HepG2 (cell line): ENCODE data around the gene LIMA1. TPM values are rescaled to one million over a fixed set of nuclear protein-coding genes. Genes with fewer than 3 reads are reported as not detected.

Experiments used
- ATAC-seq: fragments of 200-7000 bp; cut with Tn5 transposase; 3 replicates; pipeline ENCODE4 v1.9.1; 2020; ENCODE audit warnings: mild to moderate bottlenecking, moderate library complexity
- BruUV-seq: library from RNA; stranded (reverse); fragments of 400-500 nt; replicated peaks from 2 replicates; lab custom pipeline; 2021; lab: Mats Ljungman, UMichigan
- CTCF ChIA-PET: fragments of 300-600 bp; formaldehyde crosslinking; extraction: SDS; loops from one replicate; lab custom pipeline; 2021; ENCODE audit warnings: low total read pairs, inconsistent platforms, low intra/inter-chr PET ratio; lab: Yijun Ruan, JAX
- POLR2A ChIA-PET: fragments of 350-600 bp; sonication (Branson Sonifier 250); formaldehyde crosslinking; loops from one replicate; lab custom pipeline; 2020; ENCODE audit warnings: antibody characterized with exemption, inconsistent platforms; lab: Yijun Ruan, JAX
- DNase-seq: peaks from one replicate; pipeline ENCODE4 v3.0.0-alpha.2; 2015; ENCODE audit warnings: low spot score
- FAIRE-seq: peaks from 3 replicates; lab custom pipeline; 2011; peaks lifted over from hg19 to GRCh38; lab: Jason Lieb, UNC
- H2AFZ ChIP-seq: one replicate; pipeline ENCODE4 v1.6.1; 2011; ENCODE audit warnings: low read length, inconsistent platforms
- H3K27ac ChIP-seq: fragments of 300-600 bp; 3 replicates; pipeline ENCODE4 v1.8.0; 2011; ENCODE audit warnings: mixed run types, mild to moderate bottlenecking, mixed read lengths, low read length, inconsistent platforms; ENCODE audit not compliant: insufficient read depth; ENCODE audit errors: extremely low read length
- H3K27me3 ChIP-seq, 2 experiments: fragments of 200-600 bp in 1 of 2; 2 replicates in 1 of 2; 3 replicates in 1 of 2; pipeline versions ENCODE4 v1.6.0 to v1.8.0; 2011; ENCODE audit warnings: low read length in 2 of 2, mild to moderate bottlenecking in 2 of 2, moderate library complexity in 2 of 2, inconsistent platforms in 1 of 2; ENCODE audit not compliant: insufficient read depth in 2 of 2, control insufficient read depth in 1 of 2
- H3K36me3 ChIP-seq, 2 experiments: fragments of 200-600 bp in 1 of 2; replicated peaks in 1 of 2; 2 replicates in 1 of 2; 3 replicates in 1 of 2; pipeline versions ENCODE4 v1.5.1 to v1.8.0; 2011; ENCODE audit warnings: low read length in 2 of 2, inconsistent platforms in 1 of 2; ENCODE audit not compliant: insufficient read depth in 2 of 2, control insufficient read depth in 1 of 2
- H3K4me1 ChIP-seq: 2 replicates; pipeline ENCODE4 v1.5.1; 2012; ENCODE audit warnings: low read length, inconsistent platforms; ENCODE audit not compliant: insufficient read depth
- H3K4me2 ChIP-seq: 2 replicates; pipeline ENCODE4 v1.6.0; 2011; ENCODE audit warnings: low read depth, low read length, inconsistent platforms
- H3K4me3 ChIP-seq, 3 experiments: fragments of 200-600 bp in 1 of 3; sonication (generic), shearing (Covaris generic) in 1 of 3; replicated peaks in 1 of 3; 2 replicates each; pipeline ENCODE4 v1.5.1; 2011 to 2016; ENCODE audit warnings: low read length in 3 of 3, inconsistent platforms in 2 of 3, low read depth in 2 of 3, mild to moderate bottlenecking in 2 of 3, control low read depth in 1 of 3, mixed read lengths in 1 of 3; ENCODE audit not compliant: insufficient read depth in 1 of 3
- H3K79me2 ChIP-seq: one replicate; pipeline ENCODE4 v1.6.1; 2011; ENCODE audit warnings: low read length, inconsistent platforms; ENCODE audit not compliant: insufficient read depth
- H3K9ac ChIP-seq: 2 replicates; pipeline ENCODE4 v1.6.0; 2011; ENCODE audit warnings: mild to moderate bottlenecking, low read depth, low read length, inconsistent platforms; ENCODE audit not compliant: insufficient read depth
- H3K9me3 ChIP-seq: 2 replicates; pipeline ENCODE4 v1.5.1; 2012; ENCODE audit warnings: mild to moderate bottlenecking, low read length
- H4K20me1 ChIP-seq: 2 replicates; pipeline ENCODE4 v1.6.0; 2011; ENCODE audit warnings: inconsistent platforms, mild to moderate bottlenecking, low read length, moderate library complexity; ENCODE audit not compliant: insufficient read depth
- CCAR2 ChIP-seq: fragments of 200-400 bp; formaldehyde crosslinking; optimal IDR thresholded peaks from 2 replicates; pipeline ENCODE3; 2018; ENCODE audit warnings: low read depth, mild to moderate bottlenecking, low read length, moderate library complexity
- DR1 ChIP-seq: sonication (generic); formaldehyde crosslinking; IDR thresholded peaks from 2 replicates; pipeline ENCODE4 v1.8.0; 2021; ENCODE audit warnings: mild to moderate bottlenecking, missing genetic modification reagents, inconsistent platforms
- HNRNPLL ChIP-seq: fragments of 200-400 bp; formaldehyde crosslinking; IDR thresholded peaks from 2 replicates; pipeline ENCODE4 v1.6.1; 2017; ENCODE audit warnings: mild to moderate bottlenecking, low read depth, low read length; ENCODE audit not compliant: poor library complexity, severe bottlenecking
- ISL2 ChIP-seq: sonication (generic); formaldehyde crosslinking; IDR thresholded peaks from 2 replicates; pipeline ENCODE4 v1.5.0; 2020; ENCODE audit warnings: missing genetic modification reagents
- KDM3A ChIP-seq: IDR thresholded peaks from 2 replicates; pipeline ENCODE4 v1.6.1; 2018; ENCODE audit warnings: low read depth, missing compliant biosample characterization
- ZNF496 ChIP-seq: sonication (generic); formaldehyde crosslinking; IDR thresholded peaks from 2 replicates; pipeline ENCODE4 v1.8.1; 2023; ENCODE audit warnings: mild to moderate bottlenecking, moderate library complexity, missing genetic modification reagents; ENCODE audit not compliant: insufficient replicate concordance
- ZNF605 ChIP-seq: sonication (generic); formaldehyde crosslinking; IDR thresholded peaks from 2 replicates; pipeline ENCODE4 v1.8.0; 2022; ENCODE audit warnings: mild to moderate bottlenecking, missing genetic modification reagents
- ZSCAN31 ChIP-seq: sonication (generic); formaldehyde crosslinking; IDR thresholded peaks from 2 replicates; pipeline ENCODE4 v1.5.0; 2020; ENCODE audit warnings: low read depth, mild to moderate bottlenecking, missing genetic modification reagents
- WGBS: methylation state at CpG from one replicate; pipeline ENCODE4 v1.1.6; 2017; ENCODE audit warnings: low lambda C conversion rate; 5-methylcytosine and 5-hydroxymethylcytosine counted together
- in situ Hi-C: cut with HindIII; loops from 2 replicates; pipeline ENCODE4 v1.10.0; 2017; ENCODE audit warnings: low pct_unique_long_range_greater_than_20kb; ENCODE audit not compliant: extremely low pct_ligation_motif_present
- intact Hi-C: fragments of 100-400 bp; cut with micrococcal nuclease; formaldehyde crosslinking; loops from one replicate; pipeline ENCODE4 v1.10.0; 2022; ENCODE audit not compliant: unreplicated experiment
- polyA plus RNA-seq, 8 experiments: library from polyadenylated mRNA; depleted of rRNA in 3 of 8; stranded (reverse) in 7 of 8; unstranded in 1 of 8; fragments of >200 nt; fragmentation: Illumina TruSeq in 4 of 8; extraction: Trizol in 4 of 8; gene quantifications; 2 replicates each; pipeline versions ENCODE4 v1.2.1 to v1.2.3, GENCODE V29; 2011 to 2016; ENCODE audit warnings: low read depth in 4 of 8, missing spikeins in 1 of 8, mixed read lengths in 1 of 8; ENCODE audit not compliant: insufficient read depth in 1 of 8
- total RNA-seq, 5 experiments: library from RNA; depleted of rRNA; stranded (reverse); fragments of >200 nt; fragmentation: Illumina TruSeq; extraction: Trizol; gene quantifications; 2 replicates each; pipeline ENCODE4 v1.2.3, GENCODE V29; 2016; ENCODE audit warnings: low read depth in 1 of 5
- TF ChIP-seq, protein P1 (sequence below): sonication (generic); formaldehyde crosslinking; IDR thresholded peaks from 2 replicates; pipeline ENCODE4 v1.5.0; 2020; ENCODE audit warnings: missing genetic modification reagents

LIMA1 gene
- total and polyA plus RNA-seq, 2 of the 13 experiments (the other 11 are each of a cell fraction or from before 2014, with no cell fraction given), result 13.0 to 19.8 TPM

DNA sequence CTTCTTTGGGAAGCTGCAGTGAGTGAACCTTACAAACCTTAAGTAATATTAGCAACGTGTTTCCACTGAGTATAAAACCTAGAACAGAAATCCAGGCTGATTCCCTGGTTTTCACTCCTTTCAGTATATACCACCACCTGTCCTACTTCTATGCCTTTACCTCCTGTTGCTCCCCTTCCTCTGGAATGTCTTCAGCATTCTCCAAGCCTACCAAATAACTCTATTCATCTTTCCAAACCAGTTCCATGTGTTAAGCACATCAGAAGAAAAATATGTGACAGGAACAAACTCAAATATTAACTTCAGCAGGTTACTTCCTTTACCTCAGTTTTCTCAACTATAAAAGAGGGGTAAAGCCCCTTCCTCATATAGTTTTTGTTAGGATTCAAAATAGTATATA lies 39.8 kb downstream of the LIMA1 start:
- no TSS peak for BruUV-seq
- no peaks in the 10 kb centered on the region for H3K79me2 ChIP-seq
- H3K4me2 ChIP-seq, result no peak overlapping the region
- intact Hi-C loops, result loop anchor here (10.0 kb wide), 1 partner anchor 151 kb away; the partner anchor contains the start of gene FAM186A
- no peak for DNase-seq
- in situ Hi-C loops, result no loop called here
- no peak overlapping the region for H2AFZ ChIP-seq
- CTCF ChIA-PET, result no interaction called here
- no peak for ATAC-seq
- H4K20me1 ChIP-seq, result no peaks in the 10 kb centered on the region
- no peaks in the 10 kb centered on the region for H3K27me3 ChIP-seq
- H3K36me3 ChIP-seq, result peaks cover 2 to 4% of the 10 kb centered on the region in 2 experiments; a peak in 4 of 5 replicates
- peaks cover 68% of the 10 kb centered on the region for H3K4me1 ChIP-seq
- TF ChIP-seq KDM3A (CRISPR knock-in tag) (no peak), HNRNPLL (no peak), CCAR2 (no peak), ZNF605 (CRISPR knock-in tag) (no peak), ZNF496 (CRISPR knock-in tag) (no peak), ISL2 (CRISPR knock-in tag) (no peak), ZSCAN31 (no peak), DR1 (CRISPR knock-in tag) (no peak)
- TF ChIP-seq, protein P1, sequence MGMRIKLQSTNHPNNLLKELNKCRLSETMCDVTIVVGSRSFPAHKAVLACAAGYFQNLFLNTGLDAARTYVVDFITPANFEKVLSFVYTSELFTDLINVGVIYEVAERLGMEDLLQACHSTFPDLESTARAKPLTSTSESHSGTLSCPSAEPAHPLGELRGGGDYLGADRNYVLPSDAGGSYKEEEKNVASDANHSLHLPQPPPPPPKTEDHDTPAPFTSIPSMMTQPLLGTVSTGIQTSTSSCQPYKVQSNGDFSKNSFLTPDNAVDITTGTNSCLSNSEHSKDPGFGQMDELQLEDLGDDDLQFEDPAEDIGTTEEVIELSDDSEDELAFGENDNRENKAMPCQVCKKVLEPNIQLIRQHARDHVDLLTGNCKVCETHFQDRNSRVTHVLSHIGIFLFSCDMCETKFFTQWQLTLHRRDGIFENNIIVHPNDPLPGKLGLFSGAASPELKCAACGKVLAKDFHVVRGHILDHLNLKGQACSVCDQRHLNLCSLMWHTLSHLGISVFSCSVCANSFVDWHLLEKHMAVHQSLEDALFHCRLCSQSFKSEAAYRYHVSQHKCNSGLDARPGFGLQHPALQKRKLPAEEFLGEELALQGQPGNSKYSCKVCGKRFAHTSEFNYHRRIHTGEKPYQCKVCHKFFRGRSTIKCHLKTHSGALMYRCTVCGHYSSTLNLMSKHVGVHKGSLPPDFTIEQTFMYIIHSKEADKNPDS, result no peak
- TF ChIP-seq, all 625 proteins: peak for 0
- POLR2A ChIA-PET, result interaction anchor here (0.8 to 2.9 kb wide), 4 partner anchors 11 to 39 kb away, joined by 3 to 34 read pairs (median 6); partner anchors contain the start of gene LIMA1
- H3K9ac ChIP-seq, result no peak overlapping the region
- no peak overlapping the region for H3K27ac ChIP-seq
- 88% methylated on average over 1 of the region's 1 CpG for WGBS
- H3K4me3 ChIP-seq, result no peak overlapping the region
- no peak for FAIRE-seq
- no peaks in the 10 kb centered on the region for H3K9me3 ChIP-seq
